ENCODE data around the gene FIBP.
A peak's percentile ranks its signal among the peaks of the same experiment; 100 is the strongest.
"Not testable (repeated sequence)": the region's sequence is repeated elsewhere in the genome, so short reads cannot be mapped to it uniquely, and the experiment has no call there.

FIBP gene

GRCh38 chr11:65915101-65915820 lies 27.0 kb upstream of the FIBP start:
- peak; percentile 56 for DNase-seq (ENCODE audit: low read depth)

GRCh38 chr11:65912845-65913244 lies 24.6 kb upstream of the FIBP start:
- peak; percentile 97 for DNase-seq (ENCODE audit: low read depth)

GRCh38 chr11:65911682-65912568 lies 23.7 kb upstream of the FIBP start:
- peak; percentile 99 for DNase-seq (ENCODE audit: low read depth)

GRCh38 chr11:65907878-65908277 lies 19.6 kb upstream of the FIBP start:
- DNase-seq (ENCODE audit: low read depth), result no peak

GRCh38 chr11:65906602-65907001 lies 18.3 kb upstream of the FIBP start:
- peak; percentile 55 for DNase-seq (ENCODE audit: low read depth)

GRCh38 chr11:65903715-65904114 lies 15.4 kb upstream of the FIBP start:
- no peak for DNase-seq (ENCODE audit: low read depth)

GRCh38 chr11:65903068-65903481 lies 14.8 kb upstream of the FIBP start:
- DNase-seq (ENCODE audit: low read depth), result peak; percentile 99

- DNase-seq (ENCODE audit: low read depth), result no peak
These were observed 12.6 kb upstream of the FIBP start for GRCh38 chr11:65900899-65901180.

GRCh38 chr11:65900125-65900898 lies 12.0 kb upstream of the FIBP start, which contains the start of gene FOSL1:
TSS of gene FOSL1 (minus strand) at chr11:65900388. CDS start at chr11:65900339, 49 bp downstream.
- peak; percentile 98 for DNase-seq (ENCODE audit: low read depth)

- DNase-seq (ENCODE audit: low read depth), result peak; percentile 91
These were observed 11.3 kb upstream of the FIBP start for GRCh38 chr11:65899356-65900124.

GRCh38 chr11:65898656-65899355 lies 10.5 kb upstream of the FIBP start:
- no peak for DNase-seq (ENCODE audit: low read depth)

GRCh38 chr11:65897020-65897471 lies 8.8 kb upstream of the FIBP start:
- DNase-seq (ENCODE audit: low read depth), result peak; percentile 39

- DNase-seq (ENCODE audit: low read depth), result peak; percentile 66
These were observed 8.0 kb upstream of the FIBP start for GRCh38 chr11:65896034-65896999.

- DNase-seq (ENCODE audit: low read depth), result peak; percentile 64
These were observed 7.3 kb upstream of the FIBP start for GRCh38 chr11:65895482-65895981.

GRCh38 chr11:65894034-65894591 lies 5.8 kb upstream of the FIBP start:
- peak; percentile 62 for DNase-seq (ENCODE audit: low read depth)

- peak; percentile 51 for DNase-seq (ENCODE audit: low read depth)
These were observed 4.5 kb upstream of the FIBP start for GRCh38 chr11:65892661-65893317.

GRCh38 chr11:65892137-65892540 lies 3.9 kb upstream of the FIBP start:
- DNase-seq (ENCODE audit: low read depth), result not testable (repeated sequence)

Measured in ELR (cell line).